NT2/D1 (cell line): ENCODE measurements around the gene AKAP6.

ENCODE experiments used
- SUZ12 ChIP-seq: IDR thresholded peaks from 2 replicates; pipeline ENCODE4 v1.6.1; 2011; ENCODE audit not compliant: insufficient read length, insufficient read depth; ENCODE audit errors: extremely low read depth
- ZNF274 ChIP-seq: IDR thresholded peaks from 2 replicates; pipeline ENCODE4 v1.6.1; 2011; ENCODE audit warnings: mild to moderate bottlenecking, low read depth, low read length

DNA sequence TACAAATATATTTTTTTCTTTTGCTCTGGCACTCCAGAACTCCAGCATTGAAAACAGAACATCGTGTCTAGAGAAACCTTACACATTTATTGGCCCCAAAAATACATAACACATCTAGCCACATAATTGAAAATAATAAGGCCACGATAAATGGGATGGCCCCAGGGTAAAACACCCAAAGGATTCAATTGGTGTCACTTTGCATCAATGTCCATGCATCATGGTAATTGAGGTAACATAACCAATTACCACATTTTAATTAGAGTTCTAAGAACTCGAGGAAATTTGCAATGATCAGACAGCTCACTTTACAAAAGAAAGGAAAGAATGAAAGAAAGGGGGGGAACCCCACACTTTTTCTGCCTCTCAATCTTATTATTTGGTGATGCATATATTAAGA, 457.8 kb downstream of the AKAP6 start:
- TF ChIP-seq ZNF274 (no peak), SUZ12 (no peak)
